Calu3 (cell line): ENCODE measurements around the gene DNTTIP2. TPM values are rescaled to one million over a fixed set of nuclear protein-coding genes. Genes with fewer than 3 reads are reported as not detected.

ENCODE experiments used
- BruUV-seq: library from RNA; stranded (reverse); fragments of 400-500 nt; replicated peaks from 2 replicates; lab custom pipeline; 2021; lab: Mats Ljungman, UMichigan
- CTCF ChIA-PET: fragments of 300-600 bp; sonication (Branson Sonifier 250); formaldehyde crosslinking; loops from one replicate; lab custom pipeline; 2022; ENCODE audit warnings: antibody characterized with exemption; lab: Charles Lee
- DNase-seq: peaks from one replicate; pipeline ENCODE4 v3.0.0; 2022
- H3K27ac Mint-ChIP-seq: one replicate; pipeline ENCODE4 v1.8.0; 2022; ENCODE audit warnings: mixed read lengths; ENCODE audit not compliant: unreplicated experiment
- H3K27me3 Mint-ChIP-seq: one replicate; pipeline ENCODE4 v1.8.0; 2022; ENCODE audit warnings: mixed read lengths; ENCODE audit not compliant: unreplicated experiment
- H3K36me3 Mint-ChIP-seq: one replicate; pipeline ENCODE4 v1.8.0; 2022; ENCODE audit warnings: mild to moderate bottlenecking, moderate library complexity, mixed read lengths; ENCODE audit not compliant: insufficient read depth, unreplicated experiment
- H3K4me1 Mint-ChIP-seq: one replicate; pipeline ENCODE4 v1.8.0; 2022; ENCODE audit warnings: mild to moderate bottlenecking, low read depth, mixed read lengths; ENCODE audit not compliant: unreplicated experiment
- H3K4me3 Mint-ChIP-seq: one replicate; pipeline ENCODE4 v1.8.0; 2022; ENCODE audit warnings: mild to moderate bottlenecking, low read depth, moderate library complexity, mixed read lengths; ENCODE audit not compliant: unreplicated experiment
- H3K9me3 Mint-ChIP-seq: one replicate; pipeline ENCODE4 v1.8.0; 2022; ENCODE audit warnings: low read depth, mixed read lengths; ENCODE audit not compliant: unreplicated experiment
- intact Hi-C: fragments of 100-400 bp; cut with micrococcal nuclease; formaldehyde crosslinking; loops from one replicate; pipeline ENCODE4 v1.10.0; 2022; ENCODE audit not compliant: unreplicated experiment
- total RNA-seq: library from RNA; stranded (reverse); gene quantifications from 2 replicates; pipeline ENCODE4 v1.2.3, GENCODE V29; 2022
- TF ChIP-seq, protein P1 (sequence below): fragments of 200-600 bp; IDR thresholded peaks from one replicate; pipeline ENCODE4 v1.8.0; 2022; ENCODE audit warnings: antibody characterized with exemption; ENCODE audit not compliant: unreplicated experiment

DNTTIP2 gene
- total RNA-seq, 1 experiment from 2014 or later: 71.8 TPM

DNA sequence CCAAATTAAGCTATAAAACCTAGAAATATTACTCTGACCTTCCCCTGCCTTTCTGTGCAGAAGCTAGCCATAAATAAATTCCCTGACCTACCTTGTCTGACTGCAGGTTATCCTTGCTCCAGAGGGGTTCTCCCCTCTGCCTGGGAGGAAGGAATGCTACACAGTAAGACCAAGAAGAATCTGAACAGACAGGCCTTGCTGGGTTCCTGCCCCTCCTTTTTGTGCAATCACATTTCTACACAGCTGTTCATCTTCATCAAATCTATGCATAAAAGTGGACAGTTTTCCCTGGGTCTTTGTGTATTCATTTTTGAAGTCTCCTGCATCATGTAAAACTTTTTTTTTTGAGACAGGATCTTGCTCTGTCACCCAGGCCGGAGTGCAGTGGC, 50.6 kb downstream of the DNTTIP2 start:
- no peak overlapping the region for H3K27ac Mint-ChIP-seq
- H3K4me3 Mint-ChIP-seq: no peak overlapping the region
- no TSS peak for BruUV-seq
- H3K36me3 Mint-ChIP-seq: no peaks in the 10 kb centered on the region
- TF ChIP-seq, protein P1, sequence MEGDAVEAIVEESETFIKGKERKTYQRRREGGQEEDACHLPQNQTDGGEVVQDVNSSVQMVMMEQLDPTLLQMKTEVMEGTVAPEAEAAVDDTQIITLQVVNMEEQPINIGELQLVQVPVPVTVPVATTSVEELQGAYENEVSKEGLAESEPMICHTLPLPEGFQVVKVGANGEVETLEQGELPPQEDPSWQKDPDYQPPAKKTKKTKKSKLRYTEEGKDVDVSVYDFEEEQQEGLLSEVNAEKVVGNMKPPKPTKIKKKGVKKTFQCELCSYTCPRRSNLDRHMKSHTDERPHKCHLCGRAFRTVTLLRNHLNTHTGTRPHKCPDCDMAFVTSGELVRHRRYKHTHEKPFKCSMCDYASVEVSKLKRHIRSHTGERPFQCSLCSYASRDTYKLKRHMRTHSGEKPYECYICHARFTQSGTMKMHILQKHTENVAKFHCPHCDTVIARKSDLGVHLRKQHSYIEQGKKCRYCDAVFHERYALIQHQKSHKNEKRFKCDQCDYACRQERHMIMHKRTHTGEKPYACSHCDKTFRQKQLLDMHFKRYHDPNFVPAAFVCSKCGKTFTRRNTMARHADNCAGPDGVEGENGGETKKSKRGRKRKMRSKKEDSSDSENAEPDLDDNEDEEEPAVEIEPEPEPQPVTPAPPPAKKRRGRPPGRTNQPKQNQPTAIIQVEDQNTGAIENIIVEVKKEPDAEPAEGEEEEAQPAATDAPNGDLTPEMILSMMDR: no peak
- intact Hi-C loops: no loop called here
- H3K27me3 Mint-ChIP-seq: no peaks in the 10 kb centered on the region
- H3K9me3 Mint-ChIP-seq: peaks cover 3% of the 10 kb centered on the region
- CTCF ChIA-PET: interaction anchor here (0.6 to 1.0 kb wide), 2 partner anchors 18 to 168 kb away, joined by 3 to 8 read pairs; no protein-coding TSS in a partner anchor
- no peaks in the 10 kb centered on the region for H3K4me1 Mint-ChIP-seq
- DNase-seq: no peak

DNA sequence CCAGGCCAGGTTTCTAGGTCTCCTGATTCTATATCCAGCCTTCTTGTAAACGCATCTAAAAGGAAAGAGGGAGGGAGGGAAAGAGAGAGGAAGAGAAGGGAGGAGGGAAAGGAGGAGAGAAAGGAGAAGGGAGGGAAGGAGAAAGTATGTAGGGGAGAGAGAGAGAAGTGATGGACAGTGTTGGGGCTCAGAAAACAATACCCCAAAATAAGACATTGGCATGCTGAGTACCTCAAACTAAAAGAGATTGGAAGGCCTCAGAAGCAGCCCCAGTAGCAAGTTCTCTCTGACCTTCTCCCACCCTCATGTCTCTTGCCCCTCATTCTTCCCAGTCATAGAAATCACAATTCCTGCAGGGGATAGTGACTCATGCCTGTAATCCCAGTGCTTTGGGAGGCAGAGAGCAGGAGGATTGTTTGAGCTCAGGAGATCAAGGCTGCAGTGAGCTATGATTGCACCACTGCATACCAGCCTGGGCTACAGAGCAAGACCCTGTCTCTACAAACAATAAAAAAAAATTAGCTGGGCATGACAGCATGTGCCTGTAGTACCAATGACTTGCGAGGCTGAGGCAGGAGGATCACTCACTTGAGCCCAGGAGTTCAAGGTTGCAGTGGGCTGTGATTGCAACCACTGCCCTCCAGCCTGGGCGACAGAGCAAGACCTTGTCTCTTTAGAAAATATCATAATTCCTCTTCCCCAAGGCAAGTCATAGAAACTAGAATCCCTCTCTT, 51.2 kb downstream of the DNTTIP2 start:
- Mint-ChIP-seq H3K9me3 (peaks cover 3% of the 10 kb centered on the region), H3K27me3 (no peaks in the 10 kb centered on the region), H3K27ac (no peak overlapping the region), H3K36me3 (no peaks in the 10 kb centered on the region), H3K4me3 (no peak overlapping the region), H3K4me1 (no peaks in the 10 kb centered on the region)
- TF ChIP-seq, protein P1: no peak
- no peak for DNase-seq
- no TSS peak for BruUV-seq
- intact Hi-C loops: no loop called here
- CTCF ChIA-PET: interaction anchor here (0.6 to 1.0 kb wide), 2 partner anchors 18 to 168 kb away, joined by 3 to 8 read pairs; no protein-coding TSS in a partner anchor

DNA sequence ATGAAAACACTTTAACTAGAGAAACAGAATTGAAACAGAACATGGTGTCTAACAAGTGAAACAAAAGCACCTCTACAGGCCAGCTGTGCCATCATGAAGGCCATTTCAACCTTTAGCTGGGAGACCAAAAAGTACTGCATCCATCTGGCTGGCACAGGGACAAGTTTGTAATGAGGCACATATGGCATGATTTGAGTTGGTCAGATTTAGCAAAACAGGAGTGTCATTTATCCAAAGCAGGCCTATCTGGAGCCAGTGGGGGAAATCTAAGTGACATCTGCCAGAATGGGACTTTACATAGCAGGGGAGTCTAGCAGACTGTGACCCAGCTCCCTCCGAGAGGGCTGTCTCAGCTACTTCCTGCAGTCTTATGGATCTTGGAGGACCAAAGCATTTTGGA, 51.9 kb downstream of the DNTTIP2 start:
- TF ChIP-seq, protein P1: no peak
- Mint-ChIP-seq H3K36me3 (no peaks in the 10 kb centered on the region), H3K27me3 (no peaks in the 10 kb centered on the region), H3K27ac (no peak overlapping the region), H3K9me3 (peaks cover 3% of the 10 kb centered on the region), H3K4me1 (no peaks in the 10 kb centered on the region), H3K4me3 (no peak overlapping the region)
- intact Hi-C loops: no loop called here
- BruUV-seq: no TSS peak
- CTCF ChIA-PET: no interaction called here
- no peak for DNase-seq

DNA sequence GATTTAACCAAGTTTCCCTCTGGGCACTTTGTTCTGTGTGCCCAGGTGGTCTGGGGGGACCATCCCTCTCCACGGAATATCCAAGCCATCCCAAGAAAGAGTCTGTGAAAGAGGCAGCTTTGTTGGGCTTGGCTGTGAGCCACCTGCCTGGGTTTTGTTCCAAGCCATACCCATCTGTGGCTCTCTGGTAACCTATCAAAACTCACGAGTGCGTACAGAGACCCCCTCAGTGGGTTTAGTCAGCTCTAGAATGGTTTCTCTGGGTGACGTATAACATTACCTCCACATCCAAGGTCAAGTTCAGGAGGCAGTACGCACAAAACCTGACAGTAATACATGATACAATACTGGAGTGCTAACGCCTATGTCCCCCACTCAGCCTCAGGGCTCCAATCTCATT, 54.2 kb downstream of the DNTTIP2 start:
- no peaks in the 10 kb centered on the region for H3K9me3 Mint-ChIP-seq
- CTCF ChIA-PET: no interaction called here
- H3K4me1 Mint-ChIP-seq: no peaks in the 10 kb centered on the region
- no peak overlapping the region for H3K27ac Mint-ChIP-seq
- intact Hi-C loops: no loop called here
- no peak overlapping the region for H3K4me3 Mint-ChIP-seq
- no peaks in the 10 kb centered on the region for H3K36me3 Mint-ChIP-seq
- TF ChIP-seq, protein P1: no peak
- no peak for DNase-seq
- no TSS peak for BruUV-seq
- no peaks in the 10 kb centered on the region for H3K27me3 Mint-ChIP-seq
